ENCODE results near the gene BPIFB2.

Gene BPIFB2

DNA sequence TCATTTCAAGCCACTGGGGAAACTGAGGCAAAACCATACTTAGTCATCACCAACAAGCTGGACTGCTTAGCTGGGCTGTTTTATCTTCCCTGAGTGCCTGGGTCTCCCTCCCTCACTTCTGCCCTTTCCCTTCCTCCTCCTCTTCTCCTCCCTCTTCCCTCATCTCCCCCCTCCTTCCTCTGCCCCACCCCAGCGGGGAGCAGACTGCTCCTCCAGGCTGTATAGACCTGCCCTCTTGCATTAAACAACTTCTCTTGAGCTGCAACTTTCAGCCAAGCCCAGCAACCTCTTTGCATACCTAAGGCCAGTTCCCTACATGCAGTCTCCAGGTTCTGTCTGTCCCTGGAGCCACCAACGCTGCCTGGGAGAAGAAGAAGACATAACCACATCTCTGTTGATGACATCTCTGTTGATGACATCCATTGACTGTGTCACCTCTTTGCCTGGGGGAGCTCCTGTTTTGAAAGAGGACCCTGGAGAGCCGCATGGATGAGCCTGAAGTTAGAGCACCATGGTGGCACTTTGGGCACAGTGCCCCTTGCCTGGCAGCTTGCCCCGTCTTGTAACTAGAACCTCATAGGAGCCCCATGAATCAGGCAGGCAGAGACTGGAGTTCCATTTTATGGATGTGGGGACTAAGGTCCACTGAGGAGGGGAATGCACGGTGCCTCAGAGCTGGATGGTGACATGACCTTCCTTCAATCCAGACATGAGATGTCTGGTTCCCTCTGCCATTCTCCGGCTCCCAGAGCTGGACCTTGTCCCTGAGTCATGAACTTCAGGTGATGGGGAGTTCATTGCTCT, 16.1 kb downstream of the BPIFB2 start:
- no peak for DNase-seq

DNA sequence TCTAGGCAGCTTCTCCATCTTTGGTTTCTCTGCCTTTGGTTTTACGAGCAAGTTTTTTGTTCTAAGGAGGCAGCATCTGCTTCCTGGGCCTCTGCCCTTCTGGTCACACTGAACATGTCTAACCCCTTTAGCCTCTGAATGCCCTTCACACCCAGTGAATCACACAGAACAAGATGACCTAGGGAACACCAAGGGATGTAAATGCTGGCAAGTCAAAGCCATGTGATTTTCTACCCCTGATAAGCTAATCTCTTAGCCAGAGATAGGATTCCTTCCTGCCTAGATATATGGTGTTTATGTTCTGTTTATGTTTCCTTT, 16.7 kb downstream of the BPIFB2 start:
- DNase-seq, result no peak

DNA sequence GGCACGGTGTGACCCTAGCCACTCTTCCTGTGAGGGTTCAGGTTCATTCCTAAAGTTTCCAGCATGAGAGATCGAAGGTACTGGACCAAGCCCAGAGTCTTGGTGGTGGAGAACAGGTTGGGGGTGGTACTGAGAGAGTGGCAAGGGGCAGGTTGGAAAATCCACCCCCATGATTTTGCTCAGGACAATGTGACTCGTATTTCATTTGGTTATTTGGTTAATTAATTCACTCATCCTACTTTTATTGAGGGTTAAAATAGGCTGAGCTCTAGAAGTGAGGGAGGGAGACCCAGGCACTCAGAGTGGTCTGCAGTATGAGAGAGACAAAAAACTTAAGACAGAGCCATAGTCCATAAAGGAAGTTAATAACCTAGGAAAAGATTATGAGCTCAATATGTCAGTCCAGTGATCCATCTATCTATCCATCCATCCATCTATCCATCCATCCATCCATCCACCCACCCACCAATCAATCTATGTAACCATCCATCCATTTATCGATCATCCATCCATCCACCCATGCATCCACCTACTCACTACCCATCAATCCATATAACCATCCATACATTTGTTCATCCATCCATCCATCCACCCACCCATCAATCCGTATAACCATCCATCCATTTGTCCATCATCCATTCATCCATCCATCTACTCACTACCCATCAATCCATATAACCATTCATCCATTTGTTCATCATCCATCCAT, 17.3 kb downstream of the BPIFB2 start:
- DNase-seq, result no peak

DNA sequence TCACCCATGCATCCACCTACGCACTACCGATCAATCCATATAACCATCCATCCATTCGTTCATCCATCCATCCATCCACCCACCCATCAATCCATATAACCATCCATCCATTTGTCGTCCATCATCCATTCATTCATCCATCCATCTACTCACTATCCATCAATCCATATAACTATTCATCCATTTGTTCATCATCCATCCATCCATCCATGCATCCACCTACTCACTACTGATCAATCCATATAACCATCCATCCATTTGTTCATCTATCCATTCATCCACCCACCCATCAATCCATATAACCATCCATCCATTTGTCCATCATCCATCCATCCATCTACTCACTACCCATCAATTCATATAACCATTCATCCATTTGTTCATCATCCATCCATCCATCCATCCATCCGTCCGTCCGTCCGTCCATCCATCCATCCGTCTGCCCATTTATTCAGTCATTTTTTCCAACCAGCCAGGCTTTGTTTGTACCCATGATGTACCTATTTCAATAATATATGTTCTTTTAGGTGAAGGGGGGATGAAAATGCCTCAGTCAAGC, 17.9 kb downstream of the BPIFB2 start:
- DNase-seq, result no peak

DNA sequence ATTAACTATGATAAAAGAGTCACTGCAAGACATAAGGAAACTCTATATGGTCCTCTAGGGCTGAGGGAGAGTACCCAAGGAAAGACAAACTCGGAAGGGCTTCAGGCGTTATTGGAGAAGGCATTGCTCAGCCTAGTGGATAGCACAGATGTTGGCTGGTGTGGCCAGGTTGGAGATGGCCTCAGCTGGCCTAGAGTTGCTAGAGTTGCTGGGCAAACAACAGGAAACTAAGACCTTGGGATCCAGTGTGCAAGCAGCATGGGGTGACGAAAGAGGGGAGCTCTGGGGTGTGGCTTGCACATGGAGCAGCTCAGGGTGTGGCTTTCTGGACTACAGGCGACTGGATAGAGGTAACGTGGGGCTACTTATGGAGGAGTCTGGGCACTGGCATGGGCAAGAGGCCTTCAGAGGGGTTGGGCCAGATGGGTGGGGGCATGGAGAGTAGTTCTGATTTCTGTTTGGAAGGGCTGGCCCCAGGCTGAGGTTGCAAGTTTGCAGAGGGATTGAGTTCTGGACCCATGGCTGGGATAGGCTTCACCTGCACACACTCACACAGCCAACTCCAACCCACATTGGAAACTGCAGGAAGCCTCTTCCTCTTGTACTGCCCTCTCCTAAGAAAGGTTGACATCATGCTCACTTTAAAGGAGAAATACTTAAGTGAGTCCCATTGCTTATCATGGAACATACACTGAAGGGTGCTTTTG, 18.7 kb downstream of the BPIFB2 start:
- no peak for DNase-seq

DNA sequence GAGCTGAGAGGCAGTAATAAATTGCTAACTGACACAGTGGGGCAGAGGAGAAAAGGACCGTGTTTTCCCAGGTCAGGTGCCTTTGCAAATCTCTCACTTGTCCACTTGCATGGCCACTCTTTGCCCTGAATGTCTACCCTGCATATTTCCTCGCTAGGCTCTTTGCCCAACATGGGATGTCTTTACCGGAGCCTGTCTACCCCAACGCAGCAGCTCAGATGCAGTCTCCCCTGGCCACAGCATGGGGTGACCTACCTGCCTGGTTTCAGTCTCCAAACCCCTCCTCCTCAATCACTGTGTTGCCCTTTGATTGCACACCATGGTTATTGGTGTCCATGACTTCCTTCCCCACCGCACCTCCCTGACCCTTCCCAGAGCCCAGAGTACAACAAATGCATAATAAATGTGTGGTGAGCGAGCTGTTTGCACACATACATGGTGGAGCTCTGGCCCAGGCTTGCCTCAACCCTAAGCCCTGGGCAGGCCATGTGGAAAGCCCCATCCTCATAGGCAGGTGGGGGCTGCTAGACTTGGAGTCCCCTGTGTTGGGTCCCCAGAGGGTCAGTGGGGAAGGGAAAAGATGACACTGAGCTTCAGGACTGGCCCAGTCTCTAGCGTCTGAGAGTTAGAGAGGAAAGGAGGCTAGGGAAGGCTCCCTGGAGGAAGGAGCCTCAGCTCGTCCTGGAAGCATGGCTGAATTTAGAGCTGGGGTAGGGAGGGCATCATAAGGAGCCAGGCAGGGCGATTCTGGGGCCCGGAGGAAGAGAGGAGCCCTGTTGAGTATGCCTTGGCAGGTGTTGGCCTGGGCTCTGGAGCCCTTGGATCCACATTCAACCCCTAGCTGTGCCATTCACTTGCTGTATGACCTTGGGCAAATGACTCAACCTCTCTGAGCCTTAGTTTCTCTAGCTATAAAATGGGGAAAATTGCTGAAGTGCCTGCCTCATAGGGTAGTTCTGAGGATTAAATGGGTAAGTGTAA, 19.6 kb downstream of the BPIFB2 start:
- no peak for DNase-seq

DNA sequence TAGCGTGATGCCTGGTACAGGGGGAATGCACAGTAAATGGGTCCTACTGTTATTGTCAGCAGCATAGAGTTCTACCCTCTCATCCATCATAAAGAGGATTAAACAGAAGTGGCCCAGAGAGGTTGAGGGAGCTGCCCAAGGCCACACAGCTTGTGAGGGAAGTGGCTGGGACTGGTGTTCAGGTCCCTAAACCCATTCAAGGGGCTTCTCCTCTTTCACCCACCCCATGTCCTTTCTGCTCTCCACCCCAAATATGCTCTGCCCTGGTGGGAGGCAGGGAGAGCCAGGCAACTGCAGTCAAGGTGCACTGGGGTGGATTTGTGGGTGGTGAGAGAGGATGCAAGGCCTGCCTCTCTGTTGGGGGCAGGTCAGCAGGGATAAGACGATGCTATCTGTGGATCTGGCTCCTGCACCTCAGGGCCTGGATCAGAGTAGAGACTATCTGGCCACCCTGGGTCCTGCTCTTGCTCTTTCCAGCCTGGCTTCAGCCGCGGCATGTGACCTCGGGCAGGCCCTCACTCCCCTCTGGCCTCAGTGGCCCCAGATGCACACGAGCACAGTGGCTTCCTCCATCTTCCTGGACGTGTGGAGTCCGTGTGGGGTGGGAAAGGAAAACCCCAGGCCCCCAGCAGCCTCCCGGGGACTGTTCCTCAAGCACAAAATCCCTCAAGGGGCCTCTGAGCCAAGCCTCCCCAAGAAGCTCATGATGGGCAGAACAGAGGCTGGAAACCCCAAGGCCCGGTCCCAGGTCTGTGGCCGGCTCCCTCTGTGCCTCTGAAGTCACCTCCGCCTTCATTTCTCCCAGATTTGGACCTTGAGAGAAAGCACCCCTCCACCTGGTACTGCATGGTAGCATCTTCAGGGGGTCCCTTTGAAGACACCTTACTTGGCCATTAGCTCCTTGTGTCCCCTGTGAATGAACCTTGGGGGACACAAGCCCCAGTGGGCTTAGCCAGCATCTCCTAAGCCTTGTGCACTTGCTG, 20.6 kb downstream of the BPIFB2 start:
- no peak for DNase-seq

DNA sequence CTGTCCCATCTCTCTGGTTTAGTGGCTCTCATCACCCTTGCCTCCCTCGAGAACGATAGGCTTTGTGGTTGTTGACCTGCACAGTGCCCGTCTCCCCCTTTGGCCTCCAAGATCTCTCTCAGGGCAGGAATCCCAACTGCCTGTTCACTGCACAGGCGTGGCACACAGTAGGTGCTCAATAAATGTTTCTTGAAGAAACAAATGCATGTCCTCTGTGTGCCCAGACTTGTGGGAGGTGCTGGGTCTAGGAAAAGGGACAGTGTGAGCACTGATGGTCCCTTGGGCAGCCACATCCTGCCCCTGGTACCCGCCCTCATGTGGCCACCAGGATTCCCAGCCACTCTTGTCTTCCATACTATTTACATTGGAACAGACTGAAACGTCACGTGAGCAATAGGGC, 21.4 kb downstream of the BPIFB2 start:
- DNase-seq, result no peak

DNA sequence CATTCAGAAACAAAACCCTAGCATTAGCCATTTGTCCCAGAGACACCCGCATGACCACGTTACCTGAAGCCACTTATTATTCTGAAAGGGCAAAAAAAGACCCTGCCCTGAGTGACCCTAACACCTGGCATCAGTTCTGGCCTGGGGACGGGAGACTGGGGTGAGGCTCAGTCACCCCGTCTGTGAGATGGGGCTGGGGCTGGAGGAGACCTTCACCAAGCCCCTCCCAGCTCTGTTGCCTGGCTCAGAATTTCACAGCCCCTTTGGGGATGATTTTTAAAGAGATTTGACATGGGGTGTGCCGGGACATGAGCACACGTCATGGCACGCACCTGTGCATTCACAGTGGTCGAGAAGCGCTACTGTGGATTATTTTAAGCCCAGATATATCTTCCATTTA, 22.6 kb downstream of the BPIFB2 start:
- DNase-seq, result no peak

DNA sequence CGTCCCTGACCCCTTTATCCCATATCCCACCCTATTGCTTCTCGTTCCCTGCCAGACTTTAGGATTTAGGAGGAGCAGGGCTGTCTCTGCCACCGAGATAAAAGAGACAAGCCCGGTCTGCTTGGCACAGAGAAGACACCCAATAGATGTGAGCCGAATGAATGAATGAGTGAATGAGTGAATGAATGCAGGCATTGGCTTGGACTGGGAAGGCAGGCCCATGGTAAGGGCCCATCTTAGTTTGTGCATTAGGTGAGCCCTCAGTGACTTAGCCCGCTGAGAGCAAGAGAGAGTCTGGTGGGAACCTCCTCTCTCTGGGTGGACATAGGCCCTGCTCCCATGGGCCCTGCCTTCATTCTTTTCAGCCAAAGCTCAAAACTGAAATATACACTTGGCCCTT, 23.1 kb downstream of the BPIFB2 start:
- no peak for DNase-seq

DNA sequence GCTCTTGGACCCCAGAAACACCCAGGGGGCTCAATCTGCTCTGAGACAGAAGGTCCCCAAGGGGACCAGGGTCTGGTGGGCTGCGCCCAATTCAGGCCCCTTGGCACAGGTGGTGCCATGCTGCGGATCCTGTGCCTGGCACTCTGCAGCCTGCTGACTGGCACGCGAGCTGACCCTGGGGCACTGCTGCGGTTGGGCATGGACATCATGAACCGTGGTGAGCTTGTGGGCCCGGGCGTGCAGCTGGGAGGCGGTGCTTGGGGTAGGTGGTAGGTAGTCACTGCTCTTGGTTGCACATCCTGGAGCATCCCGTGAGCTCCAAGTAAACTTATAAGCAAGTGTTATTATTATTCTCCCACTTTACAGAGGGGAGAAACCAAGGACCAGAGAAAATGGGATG, 24.0 kb downstream of the BPIFB2 start, which contains the start of gene BPIFB6:
Gene BPIFB6 (plus strand): TSS at position 118 of the 400 bp plus-strand sequence. CDS start 0 bp downstream, at position 118.
- DNase-seq, result no peak

DNA sequence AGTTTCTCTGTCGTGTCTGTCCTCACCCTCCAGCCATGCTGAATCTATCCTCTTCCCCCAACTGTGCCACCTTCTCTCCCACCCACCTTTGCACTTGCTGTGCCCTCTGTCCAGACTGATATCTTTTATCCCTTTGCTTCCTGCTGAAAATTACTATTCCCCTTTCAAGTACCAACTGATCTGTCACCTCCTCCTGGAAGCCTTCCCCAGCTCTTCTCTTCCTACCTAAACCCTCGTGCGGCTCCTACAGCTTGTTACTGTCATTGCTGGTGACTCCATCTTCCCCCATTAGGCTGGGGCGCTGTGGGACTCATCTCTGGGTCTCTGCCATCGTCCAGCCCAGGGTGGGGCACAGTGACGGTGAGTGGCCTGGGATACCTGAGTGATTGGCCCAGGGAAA, 25.1 kb downstream of the BPIFB2 start:
- DNase-seq, result no peak

DNA sequence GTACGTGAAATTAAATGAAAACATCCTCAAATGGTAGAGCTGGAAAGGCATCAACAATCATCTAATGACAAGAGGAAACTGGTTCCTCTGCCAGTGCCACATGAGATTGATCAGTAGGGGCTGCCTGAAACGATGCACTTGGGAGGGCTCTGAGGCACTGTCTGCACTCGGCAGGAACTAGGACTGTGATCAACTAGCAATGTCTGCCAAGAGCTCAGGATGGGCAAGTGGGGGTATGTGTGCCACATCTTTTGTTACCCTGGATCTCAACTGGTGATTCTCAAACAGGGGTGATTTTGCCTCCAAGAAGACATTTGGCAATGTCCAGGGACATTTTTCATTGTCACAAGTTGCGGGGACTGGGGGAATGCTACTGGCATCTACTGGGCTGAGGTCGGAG, 25.9 kb downstream of the BPIFB2 start:
- no peak for DNase-seq

DNA sequence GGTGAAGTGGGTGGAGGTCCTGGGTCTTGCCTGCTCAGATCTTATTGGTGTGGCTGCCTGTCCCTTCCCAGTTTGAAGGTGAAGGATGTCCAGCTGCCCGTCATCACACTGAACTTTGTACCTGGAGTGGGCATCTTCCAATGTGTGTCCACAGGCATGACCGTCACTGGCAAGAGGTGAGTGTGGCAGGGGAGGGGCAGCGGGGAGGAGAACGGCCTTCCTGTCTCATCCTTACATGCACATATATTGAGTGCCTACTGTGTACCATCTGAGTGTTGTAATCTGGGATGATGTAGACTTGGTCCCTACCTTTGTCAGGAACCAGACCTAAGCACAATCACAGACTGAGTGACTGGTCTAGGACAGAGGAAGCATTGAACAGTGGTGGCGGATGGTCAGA, 26.6 kb downstream of the BPIFB2 start:
- no peak for DNase-seq

DNA sequence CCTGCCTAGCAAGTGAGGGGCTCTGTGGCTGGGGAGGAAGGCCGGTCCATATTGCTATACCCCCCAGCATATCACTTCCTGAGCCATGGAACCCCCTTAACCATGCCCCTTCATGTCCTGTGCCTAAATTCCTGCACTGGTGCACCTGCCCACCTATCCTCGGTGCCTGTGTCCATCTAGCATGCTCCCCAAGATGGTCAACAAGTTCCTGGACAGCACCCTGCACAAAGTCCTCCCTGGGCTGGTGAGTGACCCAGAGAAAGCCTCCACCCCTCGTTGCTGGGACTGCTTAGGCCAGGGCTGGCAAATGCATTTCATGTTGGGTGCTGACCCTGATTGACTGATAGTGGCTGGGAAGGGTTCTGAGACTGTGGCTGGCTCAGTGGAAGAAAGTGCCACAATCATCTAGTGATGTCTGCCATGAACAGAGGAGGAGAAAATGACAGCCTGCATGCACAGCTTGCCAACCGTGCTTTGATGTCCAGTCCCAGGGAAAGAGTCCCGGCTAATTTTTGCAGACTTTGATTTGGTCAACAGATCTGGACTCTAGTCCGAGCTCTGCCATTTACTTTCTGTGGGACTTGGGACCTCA, 27.5 kb downstream of the BPIFB2 start:
- DNase-seq, result no peak

DNA sequence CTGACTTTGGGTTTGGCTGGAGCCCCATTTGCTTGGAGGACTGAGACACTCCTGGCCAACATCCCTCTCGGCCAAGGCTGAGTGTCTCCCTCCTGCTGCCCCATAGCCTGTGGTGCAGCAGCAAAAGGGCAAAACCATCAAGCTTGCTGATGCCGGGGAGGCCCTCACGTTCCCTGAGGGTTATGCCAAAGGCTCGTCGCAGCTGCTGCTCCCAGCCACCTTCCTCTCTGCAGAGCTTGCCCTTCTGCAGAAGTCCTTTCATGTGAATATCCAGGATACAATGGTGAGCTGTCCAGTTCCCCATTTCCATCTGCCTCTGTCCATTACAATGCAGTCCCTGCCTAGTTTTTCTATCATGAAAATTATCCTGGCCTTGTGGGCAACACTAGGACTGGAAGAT, 30.0 kb downstream of the BPIFB2 start:
- DNase-seq, result no peak

DNA sequence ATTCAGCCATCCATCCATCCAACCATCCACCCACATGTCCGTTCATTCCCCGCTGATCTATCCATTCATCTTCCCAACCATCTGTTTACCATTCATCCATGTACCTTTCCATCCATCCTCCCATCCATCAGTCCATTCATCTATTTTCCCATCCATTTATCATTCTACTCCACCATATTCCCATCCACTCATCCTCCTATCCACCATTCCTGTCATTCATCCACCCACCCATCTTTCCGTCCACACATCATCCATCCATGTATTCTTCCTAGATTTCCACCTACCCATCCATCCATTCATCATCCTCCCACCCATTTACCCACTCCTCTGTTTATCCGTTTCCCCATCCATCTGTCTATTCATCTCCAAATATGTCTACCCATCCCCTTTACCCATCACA, 30.7 kb downstream of the BPIFB2 start:
- no peak for DNase-seq

DNA sequence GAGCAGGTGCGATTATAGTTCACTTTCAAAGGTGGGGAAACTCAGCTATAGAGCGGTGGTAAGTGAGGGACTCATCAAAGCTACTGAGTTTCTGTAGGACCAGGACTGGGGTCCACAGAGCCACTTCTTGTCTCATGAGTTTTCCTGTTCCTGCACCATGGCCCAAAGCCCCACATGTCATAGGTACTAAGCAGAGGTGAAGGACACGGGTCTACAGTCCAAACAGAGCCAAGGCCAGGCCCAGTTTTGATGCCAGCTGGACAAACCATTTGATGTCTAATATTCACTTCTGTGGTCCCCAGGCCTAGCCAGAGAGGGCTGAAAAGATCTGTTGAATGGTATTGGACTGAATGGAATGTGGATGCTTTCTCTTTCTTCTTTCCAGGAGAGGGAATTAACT, 34.9 kb downstream of the BPIFB2 start:
- DNase-seq, result no peak

DNA sequence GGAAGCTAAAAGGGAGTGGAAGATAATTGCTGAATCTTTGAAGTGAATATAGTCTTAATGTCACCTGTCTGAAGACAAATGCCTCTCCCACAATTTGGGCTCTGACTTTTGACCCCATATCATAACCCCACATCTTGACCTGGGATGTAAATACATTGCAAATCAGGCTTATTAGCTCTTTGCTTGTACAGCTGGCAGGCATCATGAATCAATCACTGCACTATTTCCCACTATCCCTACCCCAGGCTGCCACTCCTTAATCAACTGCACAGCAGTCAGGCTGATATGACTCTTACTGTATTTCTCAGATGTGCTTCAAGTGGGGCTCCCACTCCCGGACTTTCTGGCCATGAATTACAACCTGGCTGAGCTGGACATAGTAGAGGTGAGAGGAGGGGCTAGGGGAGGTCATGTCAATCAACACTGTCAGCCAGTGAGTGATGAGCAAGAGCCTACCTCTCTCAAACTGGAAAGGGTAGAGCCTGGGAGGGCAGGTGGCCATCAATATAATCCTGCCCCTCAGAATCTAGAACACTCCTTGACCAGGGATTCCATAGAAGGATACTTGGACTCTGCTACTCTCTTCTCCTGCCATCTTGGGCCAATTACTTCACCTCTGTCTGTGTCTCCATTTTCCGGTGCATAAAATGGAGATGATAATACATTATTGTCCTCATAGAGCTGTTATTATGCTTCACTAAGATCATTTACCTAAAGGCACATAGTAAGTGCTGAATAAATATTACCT, 35.7 kb downstream of the BPIFB2 start:
- DNase-seq, result no peak

DNA sequence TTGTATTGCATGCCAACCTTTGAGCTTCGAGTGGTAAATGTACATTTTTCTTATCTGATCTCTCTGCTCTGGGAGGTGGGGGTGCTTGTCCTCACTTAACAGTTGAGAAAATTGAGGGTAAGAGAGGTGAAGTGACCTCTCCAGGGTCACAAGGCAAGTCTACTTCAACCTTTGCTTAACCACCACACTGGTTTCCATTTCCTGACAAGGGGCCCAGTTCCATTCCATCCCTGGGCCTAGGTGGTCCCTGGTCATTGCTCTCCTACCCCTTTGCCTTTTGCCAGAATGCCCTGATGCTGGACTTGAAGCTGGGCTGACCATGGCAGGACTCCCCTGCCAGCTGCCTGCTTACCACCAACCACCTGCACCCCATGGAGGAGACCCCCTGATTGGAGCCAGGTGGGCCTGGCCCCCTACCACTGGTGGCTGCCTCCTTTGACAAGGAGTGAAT, 36.3 kb downstream of the BPIFB2 start:
- no peak for DNase-seq

Data from femur (tissue), 1 donor.